HT1080 (cell line): Measurements from ENCODE around the gene ATP6V1G3. TPM values are rescaled to one million over a fixed set of nuclear protein-coding genes. Genes with fewer than 3 reads are reported as not detected.
"Not testable (repeated sequence)": the region's sequence is repeated elsewhere in the genome, so short reads cannot be mapped to it uniquely, and the experiment has no call there.

Source experiments
- DNase-seq: peaks from one replicate; pipeline ENCODE4 v3.0.0-alpha.2; 2015; ENCODE audit warnings: low read depth
- total RNA-seq: library from RNA; depleted of rRNA; stranded (reverse); fragments of >200 nt; shearing (Covaris generic); gene quantifications from 2 replicates; pipeline ENCODE4 v1.2.3, GENCODE V29; 2014

ATP6V1G3 gene
- total RNA-seq, 1 experiment from 2014 or later: not detected

- DNase-seq: no peak
Observed at GRCh38 chr1:198543670-198544260, 3.3 kb upstream of the ATP6V1G3 start.

- DNase-seq: no peak
Observed at GRCh38 chr1:198542632-198543031, 2.2 kb upstream of the ATP6V1G3 start.

- no peak for DNase-seq
Observed at GRCh38 chr1:198541737-198542136, 1.3 kb upstream of the ATP6V1G3 start.

- DNase-seq: no peak
Observed at GRCh38 chr1:198538579-198539364, 1.7 kb downstream of the ATP6V1G3 start.

GRCh38 chr1:198535631-198536030 is 4.8 kb downstream of the ATP6V1G3 start:
- DNase-seq: no peak

- DNase-seq: no peak
Observed at GRCh38 chr1:198534548-198535418, 5.7 kb downstream of the ATP6V1G3 start.

GRCh38 chr1:198531891-198532290 is 8.6 kb downstream of the ATP6V1G3 start:
- no peak for DNase-seq

- DNase-seq: no peak
Observed at GRCh38 chr1:198530953-198531352, 9.5 kb downstream of the ATP6V1G3 start.

GRCh38 chr1:198529414-198529813 is 11.1 kb downstream of the ATP6V1G3 start:
- peak; percentile 1 for DNase-seq

- peak; percentile 13 for DNase-seq
Observed at GRCh38 chr1:198528364-198528763, 12.1 kb downstream of the ATP6V1G3 start.

GRCh38 chr1:198524556-198524955 is 15.9 kb downstream of the ATP6V1G3 start:
- DNase-seq: no peak

GRCh38 chr1:198524127-198524526 is 16.4 kb downstream of the ATP6V1G3 start:
- DNase-seq: not testable (repeated sequence)

GRCh38 chr1:198523182-198523950 is 17.1 kb downstream of the ATP6V1G3 start:
- no peak for DNase-seq

- DNase-seq: no peak
Observed at GRCh38 chr1:198520524-198521254, 19.8 kb downstream of the ATP6V1G3 start.

- DNase-seq: no peak
Observed at GRCh38 chr1:198519639-198520501, 20.6 kb downstream of the ATP6V1G3 start.

- DNase-seq: no peak
Observed at GRCh38 chr1:198517623-198518199, 22.8 kb downstream of the ATP6V1G3 start.

GRCh38 chr1:198500096-198500495 is 40.4 kb downstream of the ATP6V1G3 start:
- DNase-seq: no peak

GRCh38 chr1:198499588-198499987 is 40.9 kb downstream of the ATP6V1G3 start:
- DNase-seq: no peak

- no peak for DNase-seq
Observed at GRCh38 chr1:198498881-198499280, 41.6 kb downstream of the ATP6V1G3 start.
